HCT116 (cell line): ENCODE data around the gene ESYT3.

ENCODE experiments used
- CEBPB ChIP-seq: IDR thresholded peaks from 2 replicates; pipeline ENCODE4 v1.6.1; 2012; ENCODE audit warnings: low read depth
- CTCF ChIP-seq, 3 experiments: fragments of 200-600 bp in 1 of 3; sonication (generic) in 1 of 3; IDR thresholded peaks in 2 of 3; conservative IDR thresholded peaks in 1 of 3; 2 replicates each; pipeline ENCODE4 v1.5.1; 2012 to 2017; ENCODE audit warnings: low read depth in 2 of 3, low read length in 2 of 3, antibody characterized with exemption in 1 of 3, borderline replicate concordance in 1 of 3, control low read depth in 1 of 3, mild to moderate bottlenecking in 1 of 3, mixed read lengths in 1 of 3, mixed run types in 1 of 3, moderate library complexity in 1 of 3; ENCODE audit not compliant: insufficient read depth in 1 of 3
- ELF1 ChIP-seq: IDR thresholded peaks from 2 replicates; pipeline ENCODE4 v1.6.1; 2012; ENCODE audit warnings: low read depth, borderline replicate concordance
- EZH2 ChIP-seq: fragments of 200-600 bp; sonication (generic); IDR thresholded peaks from 2 replicates; pipeline ENCODE4 v1.6.1; 2017; ENCODE audit warnings: antibody characterized with exemption, mixed run types
- EZH2phosphoT487 ChIP-seq: fragments of 200-600 bp; IDR thresholded peaks from 2 replicates; pipeline ENCODE4 v1.6.1; 2018; ENCODE audit warnings: antibody characterized with exemption, borderline replicate concordance
- JUND ChIP-seq: IDR thresholded peaks from 2 replicates; pipeline ENCODE4 v1.6.1; 2012
- MAX ChIP-seq: IDR thresholded peaks from 2 replicates; pipeline ENCODE4 v1.6.1; 2012
- POLR2A ChIP-seq: IDR thresholded peaks from 2 replicates; pipeline ENCODE4 v1.7.0; 2011; ENCODE audit warnings: borderline replicate concordance; ENCODE audit not compliant: insufficient read depth, insufficient read length; ENCODE audit errors: extremely low read depth
- POLR2AphosphoS5 ChIP-seq: IDR thresholded peaks from 2 replicates; pipeline ENCODE4 v1.6.1; 2011; ENCODE audit warnings: mild to moderate bottlenecking, low read depth, low read length, moderate library complexity
- YY1 ChIP-seq: IDR thresholded peaks from 2 replicates; pipeline ENCODE4 v1.6.1; 2011; ENCODE audit warnings: low read length, low read depth, moderate library complexity, mild to moderate bottlenecking; ENCODE audit not compliant: insufficient replicate concordance; ENCODE audit errors: extremely low read depth
- ZNF274 ChIP-seq: fragments of 200-500 bp; sonication (Bioruptor generic); IDR thresholded peaks from 2 replicates; pipeline ENCODE4 v1.6.1; 2014; ENCODE audit warnings: mild to moderate bottlenecking, low read depth, low read length, inconsistent platforms
- TF ChIP-seq, protein P1 (sequence below): IDR thresholded peaks from 2 replicates; pipeline ENCODE4 v1.6.1; 2012
- TF ChIP-seq, protein P2 (sequence below): IDR thresholded peaks from 2 replicates; pipeline ENCODE4 v1.6.1; 2012; ENCODE audit warnings: low read depth

GRCh38 chr3:138507524-138507923 is 73.1 kb downstream of the ESYT3 start:
- TF ChIP-seq MAX: no peak
- TF ChIP-seq CTCF (IDR thresholded peaks at IDR 0.05 in 2 of 3, conservative IDR thresholded peaks at IDR 0.05 in 1 of 3; ENCODE audit: borderline replicate concordance in 1 of 3, insufficient read depth in 1 of 3, low read depth in 2 of 3, low read length in 2 of 3): no peak
- no peak for TF ChIP-seq POLR2AphosphoS5
- TF ChIP-seq EZH2: no peak
- TF ChIP-seq, protein P1, sequence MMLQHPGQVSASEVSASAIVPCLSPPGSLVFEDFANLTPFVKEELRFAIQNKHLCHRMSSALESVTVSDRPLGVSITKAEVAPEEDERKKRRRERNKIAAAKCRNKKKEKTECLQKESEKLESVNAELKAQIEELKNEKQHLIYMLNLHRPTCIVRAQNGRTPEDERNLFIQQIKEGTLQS: no peak
- no peak for TF ChIP-seq POLR2A
- no peak for TF ChIP-seq YY1
- no peak for TF ChIP-seq CEBPB
- no peak for TF ChIP-seq JUND
- no peak for TF ChIP-seq EZH2phosphoT487
- TF ChIP-seq, protein P2, sequence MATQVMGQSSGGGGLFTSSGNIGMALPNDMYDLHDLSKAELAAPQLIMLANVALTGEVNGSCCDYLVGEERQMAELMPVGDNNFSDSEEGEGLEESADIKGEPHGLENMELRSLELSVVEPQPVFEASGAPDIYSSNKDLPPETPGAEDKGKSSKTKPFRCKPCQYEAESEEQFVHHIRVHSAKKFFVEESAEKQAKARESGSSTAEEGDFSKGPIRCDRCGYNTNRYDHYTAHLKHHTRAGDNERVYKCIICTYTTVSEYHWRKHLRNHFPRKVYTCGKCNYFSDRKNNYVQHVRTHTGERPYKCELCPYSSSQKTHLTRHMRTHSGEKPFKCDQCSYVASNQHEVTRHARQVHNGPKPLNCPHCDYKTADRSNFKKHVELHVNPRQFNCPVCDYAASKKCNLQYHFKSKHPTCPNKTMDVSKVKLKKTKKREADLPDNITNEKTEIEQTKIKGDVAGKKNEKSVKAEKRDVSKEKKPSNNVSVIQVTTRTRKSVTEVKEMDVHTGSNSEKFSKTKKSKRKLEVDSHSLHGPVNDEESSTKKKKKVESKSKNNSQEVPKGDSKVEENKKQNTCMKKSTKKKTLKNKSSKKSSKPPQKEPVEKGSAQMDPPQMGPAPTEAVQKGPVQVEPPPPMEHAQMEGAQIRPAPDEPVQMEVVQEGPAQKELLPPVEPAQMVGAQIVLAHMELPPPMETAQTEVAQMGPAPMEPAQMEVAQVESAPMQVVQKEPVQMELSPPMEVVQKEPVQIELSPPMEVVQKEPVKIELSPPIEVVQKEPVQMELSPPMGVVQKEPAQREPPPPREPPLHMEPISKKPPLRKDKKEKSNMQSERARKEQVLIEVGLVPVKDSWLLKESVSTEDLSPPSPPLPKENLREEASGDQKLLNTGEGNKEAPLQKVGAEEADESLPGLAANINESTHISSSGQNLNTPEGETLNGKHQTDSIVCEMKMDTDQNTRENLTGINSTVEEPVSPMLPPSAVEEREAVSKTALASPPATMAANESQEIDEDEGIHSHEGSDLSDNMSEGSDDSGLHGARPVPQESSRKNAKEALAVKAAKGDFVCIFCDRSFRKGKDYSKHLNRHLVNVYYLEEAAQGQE: no peak
- TF ChIP-seq ELF1: no peak
- no peak for TF ChIP-seq ZNF274
